Lung (tissue), 12 donors: Measurements from ENCODE around the gene GPR107. TPM values are rescaled to one million over a fixed set of nuclear protein-coding genes. Genes with fewer than 3 reads are reported as not detected.
A peak's percentile ranks its signal among the peaks of the same experiment; 100 is the strongest.

ENCODE experiments used
- ATAC-seq: fragments of 200-7000 bp; cut with Tn5 transposase; one replicate; pipeline ENCODE4 v1.9.1; 2020; ENCODE audit warnings: moderate number of reproducible peaks; ENCODE audit not compliant: insufficient read depth, low FRiP score
- DNase-seq, 3 donors: peaks; one replicate each; pipeline ENCODE4 v3.0.0-alpha.2; 2013 to 2017
- H3K27ac ChIP-seq, 2 donors: one replicate each; pipeline ENCODE4 v1.5.1; 2013; ENCODE audit warnings: mild to moderate bottlenecking in 2 of 2, moderate library complexity in 2 of 2, control low read depth in 1 of 2, inconsistent platforms in 1 of 2, low read depth in 1 of 2, low read length in 1 of 2
- H3K27me3 ChIP-seq, 3 donors: one replicate each; pipeline ENCODE4 v1.5.1; 2013; ENCODE audit warnings: low read length in 2 of 3; ENCODE audit not compliant: control insufficient read depth in 3 of 3, insufficient read depth in 3 of 3
- H3K36me3 ChIP-seq, 4 donors: one replicate each; pipeline ENCODE4 v1.5.1; 2013; ENCODE audit warnings: low read length in 4 of 4, mild to moderate bottlenecking in 1 of 4, moderate library complexity in 1 of 4; ENCODE audit not compliant: control insufficient read depth in 4 of 4, insufficient read depth in 4 of 4
- H3K4me1 ChIP-seq, 5 donors: one replicate each; pipeline ENCODE4 v1.5.1; 2013; ENCODE audit warnings: low read length in 5 of 5, mild to moderate bottlenecking in 2 of 5, moderate library complexity in 1 of 5; ENCODE audit not compliant: control insufficient read depth in 5 of 5, insufficient read depth in 5 of 5
- H3K4me3 ChIP-seq: one replicate; pipeline ENCODE4 v1.5.1; 2013; ENCODE audit warnings: mild to moderate bottlenecking, control low read depth, moderate library complexity
- H3K9ac ChIP-seq, 2 donors: one replicate each; pipeline ENCODE4 v1.5.1; 2013; ENCODE audit warnings: low read length in 2 of 2, control low read depth in 1 of 2; ENCODE audit not compliant: insufficient read depth in 1 of 2
- H3K9me3 ChIP-seq, 4 donors: one replicate each; pipeline ENCODE4 v1.5.1; 2013; ENCODE audit warnings: low read length in 3 of 4, mild to moderate bottlenecking in 1 of 4, moderate library complexity in 1 of 4; ENCODE audit not compliant: control insufficient read depth in 4 of 4, insufficient read depth in 3 of 4
- WGBS, 2 donors: extraction: QIAGEN DNeasy Blood & Tissue Kit; methylation state at CpG; one replicate each; pipeline ENCODE4 v1.1.7; 2013; 5-methylcytosine and 5-hydroxymethylcytosine counted together
- polyA plus RNA-seq, 2 donors: library from polyadenylated mRNA; stranded (reverse); fragments of 200-250 nt; gene quantifications; one replicate each; pipeline ENCODE4 v1.2.1, GENCODE V29; 2013
- total RNA-seq, 2 donors: library from RNA; depleted of rRNA in 1 of 2; stranded (reverse); fragments of >200 nt in 1 of 2; gene quantifications; one replicate each; pipeline ENCODE4 v1.2.1, GENCODE V29; 2014 to 2021
- TF ChIP-seq, protein P1 (sequence below): IDR thresholded peaks from 2 replicates; pipeline ENCODE4 v1.5.1; 2012; ENCODE audit warnings: mild to moderate bottlenecking; ENCODE audit errors: control extremely low read depth, extremely low read depth
- donor health status: control.
- donor health status: control.
- donor health status: Bipolar disorder and iron deficiency.
- donor health status: healthy.
- donor health status: DM: yes; HTN: yes; CAD: no.

GPR107 gene
- total and polyA plus RNA-seq, 4 donors: 11.0 to 180 (median 33.2) TPM

GRCh38 chr9:130106860-130107233 lies 53.1 kb downstream of the GPR107 start:
- Histone ChIP-seq H3K9me3 (no peaks in the 10 kb centered on the region), H3K36me3 (peaks cover 32 to 38% (median 36%) of the 10 kb centered on the region in 4 donors), H3K4me3 (no peak overlapping the region), H3K9ac (no peak overlapping the region), H3K27ac (no peak overlapping the region), H3K4me1 (no peaks in the 10 kb centered on the region), H3K27me3 (no peaks in the 10 kb centered on the region)
- TF ChIP-seq, protein P1, sequence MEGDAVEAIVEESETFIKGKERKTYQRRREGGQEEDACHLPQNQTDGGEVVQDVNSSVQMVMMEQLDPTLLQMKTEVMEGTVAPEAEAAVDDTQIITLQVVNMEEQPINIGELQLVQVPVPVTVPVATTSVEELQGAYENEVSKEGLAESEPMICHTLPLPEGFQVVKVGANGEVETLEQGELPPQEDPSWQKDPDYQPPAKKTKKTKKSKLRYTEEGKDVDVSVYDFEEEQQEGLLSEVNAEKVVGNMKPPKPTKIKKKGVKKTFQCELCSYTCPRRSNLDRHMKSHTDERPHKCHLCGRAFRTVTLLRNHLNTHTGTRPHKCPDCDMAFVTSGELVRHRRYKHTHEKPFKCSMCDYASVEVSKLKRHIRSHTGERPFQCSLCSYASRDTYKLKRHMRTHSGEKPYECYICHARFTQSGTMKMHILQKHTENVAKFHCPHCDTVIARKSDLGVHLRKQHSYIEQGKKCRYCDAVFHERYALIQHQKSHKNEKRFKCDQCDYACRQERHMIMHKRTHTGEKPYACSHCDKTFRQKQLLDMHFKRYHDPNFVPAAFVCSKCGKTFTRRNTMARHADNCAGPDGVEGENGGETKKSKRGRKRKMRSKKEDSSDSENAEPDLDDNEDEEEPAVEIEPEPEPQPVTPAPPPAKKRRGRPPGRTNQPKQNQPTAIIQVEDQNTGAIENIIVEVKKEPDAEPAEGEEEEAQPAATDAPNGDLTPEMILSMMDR: no peak
- 98 to 100% methylated on average over 2 of the region's 2 CpGs for WGBS, 2 donors
- DNase-seq (no peak), ATAC-seq (no peak)

DNA sequence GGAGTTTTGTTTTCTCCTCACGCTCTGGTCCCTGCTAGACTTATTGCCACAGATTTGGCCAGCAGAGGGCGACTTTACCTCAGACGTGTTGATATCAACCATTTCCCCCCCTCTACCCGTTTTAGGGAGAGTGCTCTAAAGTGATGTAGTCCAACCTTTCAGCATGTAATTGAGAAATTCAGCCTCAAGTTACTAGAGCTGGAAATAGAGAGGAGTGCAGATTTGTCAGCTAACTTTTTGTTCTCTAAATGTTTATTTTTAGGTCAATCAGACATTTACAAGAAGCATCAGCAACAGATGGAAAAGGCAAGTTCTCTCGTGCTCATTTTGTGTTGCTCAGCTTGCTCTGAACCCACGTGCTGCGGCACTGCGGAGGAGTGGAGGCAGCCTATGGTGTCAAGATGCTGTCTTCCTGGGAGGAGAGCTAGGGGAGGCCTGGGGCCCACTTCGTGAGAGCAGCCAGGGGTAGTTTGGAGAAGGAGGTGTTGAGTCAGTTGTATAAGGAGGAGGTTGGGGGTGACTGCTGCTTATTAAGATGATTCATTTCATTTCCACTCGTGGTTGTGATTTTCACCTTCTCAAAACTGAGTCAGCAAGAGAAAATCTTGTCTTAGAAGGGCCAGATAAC lies 53.6 kb downstream of the GPR107 start:
- H3K9me3 ChIP-seq: no peaks in the 10 kb centered on the region
- H3K4me3 ChIP-seq: no peak overlapping the region
- 37 to 46% methylated on average over 10 of the region's 10 CpGs for WGBS, 2 donors
- H3K27me3 ChIP-seq: no peaks in the 10 kb centered on the region
- no peak overlapping the region for H3K9ac ChIP-seq
- peak; percentile 80 to 90 (median 88) for DNase-seq
- H3K4me1 ChIP-seq: no peaks in the 10 kb centered on the region
- TF ChIP-seq, protein P1: peak; percentile 83
- peak; percentile 82 for ATAC-seq
- no peak overlapping the region for H3K27ac ChIP-seq
- peaks cover 29 to 37% (median 34%) of the 10 kb centered on the region in 4 donors for H3K36me3 ChIP-seq

DNA sequence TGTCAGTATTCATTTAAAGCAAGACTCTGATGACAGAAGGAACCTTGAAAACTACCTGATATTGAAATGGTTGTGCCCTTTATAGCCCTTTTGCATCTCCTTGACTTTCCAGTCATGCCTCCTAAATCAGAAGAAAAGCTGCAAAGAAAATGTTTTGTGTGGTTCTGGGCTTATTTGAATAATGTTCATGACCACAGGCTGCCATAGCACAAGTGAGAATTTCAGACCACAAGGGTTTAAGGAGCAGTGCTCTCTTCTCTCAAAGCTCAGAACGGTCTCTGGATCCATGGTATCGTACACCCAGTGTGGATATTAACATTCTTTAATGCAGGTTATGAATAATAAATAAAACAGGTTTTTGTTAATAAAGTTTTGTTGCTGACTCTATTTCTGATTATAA lies 54.2 kb downstream of the GPR107 start:
- Histone ChIP-seq H3K27ac (no peak overlapping the region), H3K4me3 (no peak overlapping the region), H3K9ac (no peak overlapping the region), H3K9me3 (no peaks in the 10 kb centered on the region), H3K36me3 (peaks cover 23 to 35% (median 32%) of the 10 kb centered on the region in 4 donors), H3K27me3 (no peaks in the 10 kb centered on the region), H3K4me1 (peaks cover 0 to 1% (median 0%) of the 10 kb centered on the region in 5 donors)
- WGBS, 2 donors: 95 to 99% methylated on average over 2 of the region's 2 CpGs
- TF ChIP-seq, protein P1: no peak
- ATAC-seq (no peak), DNase-seq (no peak)

GRCh38 chr9:130110166-130110565 lies 56.5 kb downstream of the GPR107 start:
- Histone ChIP-seq H3K36me3 (peaks cover 8 to 25% (median 22%) of the 10 kb centered on the region in 4 donors), H3K4me1 (peaks cover 0 to 1% (median 0%) of the 10 kb centered on the region in 5 donors), H3K9ac (no peak overlapping the region), H3K4me3 (no peak overlapping the region), H3K27ac (no peak overlapping the region), H3K27me3 (no peaks in the 10 kb centered on the region), H3K9me3 (no peaks in the 10 kb centered on the region)
- TF ChIP-seq, protein P1: no peak
- WGBS, 2 donors: 88 to 94% methylated on average over 5 of the region's 5 CpGs
- no peak for ATAC-seq
- no peak for DNase-seq
